Measurements from ENCODE around the gene PPP1R15A.

DNA sequence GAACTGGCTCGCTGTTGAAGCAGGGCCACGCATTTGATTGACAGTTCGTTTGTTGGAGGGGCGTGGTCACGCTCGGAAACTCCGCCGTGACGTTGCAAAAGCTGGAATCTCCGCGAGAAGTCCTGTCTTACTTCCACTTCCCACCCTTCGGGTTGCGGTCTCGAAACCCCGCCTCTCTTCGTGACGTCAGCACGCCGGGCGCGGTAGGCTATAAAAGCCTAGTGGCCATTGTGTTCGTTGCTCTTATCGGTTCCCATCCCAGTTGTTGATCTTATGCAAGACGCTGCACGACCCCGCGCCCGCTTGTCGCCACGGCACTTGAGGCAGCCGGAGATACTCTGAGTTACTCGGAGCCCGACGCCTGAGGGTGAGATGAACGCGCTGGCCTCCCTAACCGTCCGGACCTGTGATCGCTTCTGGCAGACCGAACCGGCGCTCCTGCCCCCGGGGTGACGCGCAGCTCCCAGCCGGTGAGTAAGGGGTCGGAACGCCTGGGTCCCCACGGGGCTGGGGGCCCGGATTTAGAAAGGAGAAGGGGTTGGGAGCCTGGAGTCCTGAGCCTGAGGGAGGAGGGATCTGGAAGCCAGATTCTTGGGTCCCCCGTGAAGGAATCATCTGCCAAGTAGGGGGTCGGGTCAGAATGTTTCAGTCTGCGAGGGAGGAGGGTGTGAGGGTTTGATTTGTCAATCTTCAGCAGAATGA lies at the start of gene PPP1R15A:
- TF ChIP-seq RFX5 (IDR thresholded peaks at IDR 0.05; ENCODE audit: borderline replicate concordance, low read depth, low read length) (no peak), POLR2AphosphoS5 (IDR thresholded peaks at IDR 0.05; ENCODE audit: low read depth, low read length) (peak; percentile 99), EP300 (IDR thresholded peaks at IDR 0.05; ENCODE audit: borderline replicate concordance in 1 of 2, low read depth in 2 of 2, low read length in 2 of 2) (no peak), CEBPB (IDR thresholded peaks at IDR 0.05; ENCODE audit: low read depth, low read length) (peak; percentile 71)
- TF ChIP-seq, protein P1, sequence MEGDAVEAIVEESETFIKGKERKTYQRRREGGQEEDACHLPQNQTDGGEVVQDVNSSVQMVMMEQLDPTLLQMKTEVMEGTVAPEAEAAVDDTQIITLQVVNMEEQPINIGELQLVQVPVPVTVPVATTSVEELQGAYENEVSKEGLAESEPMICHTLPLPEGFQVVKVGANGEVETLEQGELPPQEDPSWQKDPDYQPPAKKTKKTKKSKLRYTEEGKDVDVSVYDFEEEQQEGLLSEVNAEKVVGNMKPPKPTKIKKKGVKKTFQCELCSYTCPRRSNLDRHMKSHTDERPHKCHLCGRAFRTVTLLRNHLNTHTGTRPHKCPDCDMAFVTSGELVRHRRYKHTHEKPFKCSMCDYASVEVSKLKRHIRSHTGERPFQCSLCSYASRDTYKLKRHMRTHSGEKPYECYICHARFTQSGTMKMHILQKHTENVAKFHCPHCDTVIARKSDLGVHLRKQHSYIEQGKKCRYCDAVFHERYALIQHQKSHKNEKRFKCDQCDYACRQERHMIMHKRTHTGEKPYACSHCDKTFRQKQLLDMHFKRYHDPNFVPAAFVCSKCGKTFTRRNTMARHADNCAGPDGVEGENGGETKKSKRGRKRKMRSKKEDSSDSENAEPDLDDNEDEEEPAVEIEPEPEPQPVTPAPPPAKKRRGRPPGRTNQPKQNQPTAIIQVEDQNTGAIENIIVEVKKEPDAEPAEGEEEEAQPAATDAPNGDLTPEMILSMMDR (IDR thresholded peaks at IDR 0.05; ENCODE audit: control extremely low read depth in 1 of 3, insufficient read depth in 1 of 3, low read depth in 1 of 3, low read length in 3 of 3): peak in 1 of 3 experiments; percentile 4; a peak in 1 of 4 replicates

All from H1 (cell line).